Keratinocyte (primary cell): ENCODE data around the gene ACTL6A. TPM values are rescaled to one million over a fixed set of nuclear protein-coding genes. Genes with fewer than 3 reads are reported as not detected.

Source experiments
- DNase-seq: peaks from one replicate; pipeline ENCODE4 v3.0.0-alpha.2; 2011; ENCODE audit warnings: low read depth, missing footprints, low spot score
- FAIRE-seq: peaks from 2 replicates; lab custom pipeline; 2011; peaks lifted over from hg19 to GRCh38; lab: Jason Lieb, UNC
- H2AFZ ChIP-seq: 2 replicates; pipeline ENCODE4 v1.6.0; 2012; ENCODE audit warnings: low read length, control low read depth, inconsistent platforms; ENCODE audit not compliant: control insufficient read depth
- H3K27ac ChIP-seq: 2 replicates; pipeline ENCODE4 v1.5.1; 2011; ENCODE audit warnings: low read length; ENCODE audit not compliant: control insufficient read depth, insufficient read depth
- H3K27me3 ChIP-seq: 3 replicates; pipeline ENCODE4 v1.6.0; 2011; ENCODE audit warnings: low read length; ENCODE audit not compliant: control insufficient read depth, insufficient read depth; ENCODE audit errors: extremely low read depth
- H3K36me3 ChIP-seq, 2 experiments: 2 replicates in 1 of 2; 3 replicates in 1 of 2; pipeline ENCODE4 v1.5.1; 2011; ENCODE audit warnings: low read length in 2 of 2, mild to moderate bottlenecking in 1 of 2; ENCODE audit not compliant: control insufficient read depth in 2 of 2, insufficient read depth in 2 of 2; ENCODE audit errors: extremely low read depth in 1 of 2
- H3K4me1 ChIP-seq: 3 replicates; pipeline ENCODE4 v1.5.1; 2011; ENCODE audit warnings: low read length; ENCODE audit not compliant: control insufficient read depth, insufficient read depth; ENCODE audit errors: extremely low read depth
- H3K4me2 ChIP-seq: 3 replicates; pipeline ENCODE4 v1.6.0; 2011; ENCODE audit warnings: low read depth, low read length; ENCODE audit not compliant: control insufficient read depth, insufficient read depth; ENCODE audit errors: extremely low read depth
- H3K4me3 ChIP-seq, 3 experiments: fragments of 200-600 bp in 1 of 3; sonication (generic) in 1 of 3; 2 replicates in 2 of 3; 3 replicates in 1 of 3; pipeline ENCODE4 v1.5.1; 2011 to 2016; ENCODE audit warnings: low read length in 3 of 3, mild to moderate bottlenecking in 3 of 3, control low read depth in 2 of 3, inconsistent platforms in 1 of 3, low read depth in 1 of 3, mixed read lengths in 1 of 3, mixed run types in 1 of 3, moderate library complexity in 1 of 3; ENCODE audit not compliant: control insufficient read depth in 2 of 3, insufficient read depth in 2 of 3; ENCODE audit errors: extremely low read depth in 1 of 3
- H3K79me2 ChIP-seq: 2 replicates; pipeline ENCODE4 v1.6.0; 2012; ENCODE audit warnings: low read length; ENCODE audit not compliant: control insufficient read depth, insufficient read depth
- H3K9ac ChIP-seq: 3 replicates; pipeline ENCODE4 v1.6.0; 2011; ENCODE audit warnings: low read length; ENCODE audit not compliant: control insufficient read depth, insufficient read depth; ENCODE audit errors: extremely low read depth
- H3K9me1 ChIP-seq: 3 replicates; pipeline ENCODE4 v1.6.0; 2011; ENCODE audit warnings: low read length; ENCODE audit not compliant: control insufficient read depth, insufficient read depth; ENCODE audit errors: extremely low read depth
- H3K9me3 ChIP-seq: 2 replicates; pipeline ENCODE4 v1.5.1; 2012; ENCODE audit warnings: low read depth, low read length; ENCODE audit not compliant: control insufficient read depth
- H4K20me1 ChIP-seq: 3 replicates; pipeline ENCODE4 v1.6.0; 2011; ENCODE audit warnings: low read length; ENCODE audit not compliant: control insufficient read depth, insufficient read depth; ENCODE audit errors: extremely low read depth
- CTCF ChIP-seq, 3 experiments: IDR thresholded peaks in 1 of 3; conservative IDR thresholded peaks in 1 of 3; optimal IDR thresholded peaks in 1 of 3; 2 replicates in 2 of 3; 3 replicates in 1 of 3; pipeline versions ENCODE3 to v1.5.1; 2011; ENCODE audit warnings: low read length in 3 of 3, mild to moderate bottlenecking in 3 of 3, moderate library complexity in 2 of 3, control low read depth in 1 of 3, inconsistent platforms in 1 of 3; ENCODE audit not compliant: insufficient read depth in 2 of 3; ENCODE audit errors: extremely low read depth in 1 of 3
- EZH2 ChIP-seq: IDR thresholded peaks from one replicate; pipeline ENCODE4 v1.6.1; 2012; ENCODE audit warnings: inconsistent platforms, mild to moderate bottlenecking, low read length, moderate library complexity
- dilution Hi-C: fragments of 300-500 bp; cut with MboI; formaldehyde crosslinking; loops from one replicate; pipeline ENCODE4 v1.7.0; 2020; ENCODE audit warnings: low sequenced_read_pairs; ENCODE audit not compliant: extremely low pct_ligation_motif_present
- polyA plus RNA-seq, 5 experiments: library from polyadenylated mRNA; depleted of rRNA in 3 of 5; stranded (reverse) in 3 of 5; stranded (forward) in 1 of 5; unstranded in 1 of 5; fragments of >200 nt; gene quantifications; 1 replicate in 1 of 5; 2 replicates in 3 of 5; 3 replicates in 1 of 5; pipeline versions ENCODE4 v1.2.1 to v1.2.3, GENCODE V29; 2011 to 2012; ENCODE audit warnings: missing spikeins in 2 of 5, low read depth in 1 of 5, low replicate concordance in 1 of 5

ACTL6A gene
- polyA plus RNA-seq, 1 donor (not counting 4 experiments of a cell fraction or from before 2014, with no cell fraction given), result 106 TPM

- no peaks in the 10 kb centered on the region for H3K36me3 ChIP-seq
- no peaks in the 10 kb centered on the region for H3K27me3 ChIP-seq
- no peaks in the 10 kb centered on the region for H4K20me1 ChIP-seq
- no peaks in the 10 kb centered on the region for H3K9me3 ChIP-seq
- H3K9ac ChIP-seq, result no peak overlapping the region
- no peaks in the 10 kb centered on the region for H3K79me2 ChIP-seq
- dilution Hi-C loops, result no loop called here
- H2AFZ ChIP-seq, result peak overlapping the region; percentile 92
- FAIRE-seq (no peak), DNase-seq (no peak)
- no peaks in the 10 kb centered on the region for H3K9me1 ChIP-seq
- no peak overlapping the region for H3K4me3 ChIP-seq
- H3K4me2 ChIP-seq, result no peak overlapping the region
- no peaks in the 10 kb centered on the region for H3K4me1 ChIP-seq
- no peak overlapping the region for H3K27ac ChIP-seq
- no peak for TF ChIP-seq CTCF (optimal IDR thresholded peaks at IDR 0.05 in 1 of 3, IDR thresholded peaks at IDR 0.05 in 1 of 3, conservative IDR thresholded peaks at IDR 0.05 in 1 of 3; ENCODE audit: extremely low read depth in 1 of 3, insufficient read depth in 2 of 3, low read length in 3 of 3)
- no peak for TF ChIP-seq EZH2
These were observed 36.2 kb upstream of the ACTL6A start for GRCh38 chr3:179526482-179526881.

- FAIRE-seq, result no peak
- no peak for DNase-seq
- Histone ChIP-seq H3K9me3 (no peaks in the 10 kb centered on the region), H2AFZ (peak overlapping the region; percentile 92), H3K9me1 (no peaks in the 10 kb centered on the region), H3K36me3 (no peaks in the 10 kb centered on the region), H4K20me1 (no peaks in the 10 kb centered on the region), H3K4me1 (no peaks in the 10 kb centered on the region), H3K27me3 (no peaks in the 10 kb centered on the region), H3K4me2 (peak overlapping the region; percentile 47), H3K79me2 (no peaks in the 10 kb centered on the region), H3K9ac (no peak overlapping the region), H3K27ac (no peak overlapping the region), H3K4me3 (no peak overlapping the region)
- dilution Hi-C loops, result no loop called here
- no peak for TF ChIP-seq CTCF (optimal IDR thresholded peaks at IDR 0.05 in 1 of 3, IDR thresholded peaks at IDR 0.05 in 1 of 3, conservative IDR thresholded peaks at IDR 0.05 in 1 of 3; ENCODE audit: extremely low read depth in 1 of 3, insufficient read depth in 2 of 3, low read length in 3 of 3)
- TF ChIP-seq EZH2, result no peak
These were observed 35.7 kb upstream of the ACTL6A start for GRCh38 chr3:179526989-179527391.
